BJ (cell line): ENCODE measurements around the gene BSDC1. TPM values are rescaled to one million over a fixed set of nuclear protein-coding genes. Genes with fewer than 3 reads are reported as not detected.

Experiments used
- CTCF ChIA-PET: fragments of 350-600 bp; formaldehyde crosslinking; extraction: SDS; loops from one replicate; lab custom pipeline; 2021; ENCODE audit warnings: antibody characterized with exemption, inconsistent platforms; lab: Yijun Ruan, JAX
- POLR2A ChIA-PET: fragments of 300-600 bp; sonication (Branson Sonifier 250); formaldehyde crosslinking; extraction: SDS; loops from one replicate; lab custom pipeline; 2021; ENCODE audit warnings: antibody characterized with exemption; lab: Charles Lee
- DNase-seq: peaks from one replicate; pipeline ENCODE4 v3.0.0-alpha.2; 2011; ENCODE audit warnings: low read depth
- H3K27me3 ChIP-seq: 2 replicates; pipeline ENCODE4 v1.6.0; 2011; ENCODE audit warnings: low read length; ENCODE audit not compliant: control insufficient read depth, insufficient read depth
- H3K36me3 ChIP-seq: 2 replicates; pipeline ENCODE4 v1.5.1; 2011; ENCODE audit warnings: low read length; ENCODE audit not compliant: control insufficient read depth, insufficient read depth
- H3K4me3 ChIP-seq: 2 replicates; pipeline ENCODE4 v1.5.1; 2011; ENCODE audit warnings: low read depth, mild to moderate bottlenecking, control low read depth, low read length
- CTCF ChIP-seq: IDR thresholded peaks from 2 replicates; pipeline ENCODE4 v1.5.1; 2011; ENCODE audit warnings: low read depth, mild to moderate bottlenecking, control low read depth, inconsistent platforms, low read length, moderate library complexity; ENCODE audit not compliant: insufficient read depth
- polyA plus RNA-seq: library from polyadenylated mRNA; depleted of rRNA; stranded (reverse); fragments of >200 nt; gene quantifications from 2 replicates; pipeline ENCODE4 v1.2.3, GENCODE V29; 2011

Gene BSDC1
- polyA plus RNA-seq, 1 experiment: 74.1 TPM

GRCh38 chr1:32334864-32335534 is 59.2 kb downstream of the BSDC1 start:
- CTCF ChIA-PET: interaction anchor here (0.6 to 2.2 kb wide), 8 partner anchors 19 to 184 kb away, joined by 3 to 8 read pairs (median 6); partner anchors contain the start of gene IQCC
- H3K36me3 ChIP-seq: peaks cover 14% of the 10 kb centered on the region
- H3K27me3 ChIP-seq: no peaks in the 10 kb centered on the region
- H3K4me3 ChIP-seq: peak overlapping the region; percentile 61
- peak; percentile 63 for TF ChIP-seq CTCF
- no peak for DNase-seq
- POLR2A ChIA-PET: interaction anchor here (1.2 kb wide), 2 partner anchors 16 to 119 kb away, joined by 10 to 17 read pairs; no protein-coding TSS in a partner anchor

GRCh38 chr1:32334274-32334861 is 59.9 kb downstream of the BSDC1 start:
- H3K27me3 ChIP-seq: no peaks in the 10 kb centered on the region
- ChIA-PET POLR2A (interaction anchor here (0.5 kb wide), 1 partner anchor 44 kb away, joined by 3 read pairs; no protein-coding TSS in a partner anchor), CTCF (interaction anchor here (0.5 to 2.1 kb wide), 3 partner anchors 17 to 314 kb away, joined by 3 to 5 read pairs (median 4); no protein-coding TSS in a partner anchor)
- H3K36me3 ChIP-seq: peaks cover 16% of the 10 kb centered on the region
- no peak for DNase-seq
- H3K4me3 ChIP-seq: peak overlapping the region; percentile 61
- no peak for TF ChIP-seq CTCF

- no peaks in the 10 kb centered on the region for H3K27me3 ChIP-seq
- TF ChIP-seq CTCF: no peak
- CTCF ChIA-PET: interaction anchor here (0.5 to 2.1 kb wide), 7 partner anchors 9 to 313 kb away, joined by 3 to 5 read pairs (median 3); no protein-coding TSS in a partner anchor
- no peak overlapping the region for H3K4me3 ChIP-seq
- POLR2A ChIA-PET: no interaction called here
- H3K36me3 ChIP-seq: peaks cover 17% of the 10 kb centered on the region
- DNase-seq: no peak
Measured at GRCh38 chr1:32333251-32333963, 60.8 kb downstream of the BSDC1 start.

GRCh38 chr1:32332290-32333079 is 61.8 kb downstream of the BSDC1 start:
- POLR2A ChIA-PET: interaction anchor here (0.5 kb wide), 1 partner anchor 905 kb away, joined by 3 read pairs; no protein-coding TSS in a partner anchor
- DNase-seq: no peak
- TF ChIP-seq CTCF: no peak
- Histone ChIP-seq H3K36me3 (peaks cover 21% of the 10 kb centered on the region), H3K4me3 (no peak overlapping the region), H3K27me3 (no peaks in the 10 kb centered on the region)
- CTCF ChIA-PET: interaction anchor here (0.6 to 2.1 kb wide), 5 partner anchors 8 to 117 kb away, joined by 3 to 5 read pairs (median 3); no protein-coding TSS in a partner anchor
